Heart right ventricle (tissue), 16 donors: Measurements from ENCODE around the gene WNT3. TPM values are rescaled to one million over a fixed set of nuclear protein-coding genes. Genes with fewer than 3 reads are reported as not detected.

Experiments used
- ATAC-seq, 8 donors: fragments of 200-7000 bp; cut with Tn5 transposase; one replicate each; pipeline ENCODE4 v1.9.1; 2020; ENCODE audit warnings: mild to moderate bottlenecking in 8 of 8, moderate library complexity in 8 of 8, moderate number of reproducible peaks in 1 of 8
- DNase-seq, 2 donors: peaks; one replicate each; pipeline ENCODE4 v3.0.0-alpha.2; 2020
- H3K27ac ChIP-seq, 10 donors: fragments of 200-600 bp; sonication (generic) in 2 of 10; one replicate each; pipeline versions ENCODE4 v1.5.0 to v1.8.0; 2020 to 2022; ENCODE audit warnings: mild to moderate bottlenecking in 3 of 10
- H3K27me3 ChIP-seq, 7 donors: fragments of 200-600 bp; one replicate each; pipeline ENCODE4 v1.8.0; 2021 to 2022; ENCODE audit warnings: mild to moderate bottlenecking in 2 of 7
- H3K36me3 ChIP-seq, 9 donors: fragments of 200-600 bp; sonication (generic) in 1 of 9; one replicate each; pipeline versions ENCODE4 v1.5.0 to v1.8.0; 2020 to 2022; ENCODE audit warnings: mild to moderate bottlenecking in 2 of 9
- H3K4me1 ChIP-seq, 9 donors: fragments of 200-600 bp; sonication (generic) in 1 of 9; one replicate each; pipeline versions ENCODE4 v1.5.0 to v1.8.0; 2020 to 2022; ENCODE audit warnings: mild to moderate bottlenecking in 4 of 9
- H3K4me3 ChIP-seq, 10 donors: fragments of 200-600 bp; sonication (generic) in 2 of 10; one replicate each; pipeline versions ENCODE4 v1.5.0 to v1.8.0; 2020 to 2022; ENCODE audit warnings: mild to moderate bottlenecking in 7 of 10, moderate library complexity in 2 of 10
- H3K9me3 ChIP-seq, 11 donors: fragments of 200-600 bp in 10 of 11; sonication (generic) in 2 of 11; one replicate each; pipeline versions ENCODE4 v1.5.0 to v1.8.0; 2013 to 2022; ENCODE audit warnings: mild to moderate bottlenecking in 2 of 11, control low read depth in 1 of 11, moderate library complexity in 1 of 11
- WGBS, 2 donors: extraction: QIAGEN DNeasy Blood & Tissue Kit; methylation state at CpG; one replicate each; pipeline ENCODE4 v1.1.7; 2013; ENCODE audit warnings: inconsistent platforms in 1 of 2; 5-methylcytosine and 5-hydroxymethylcytosine counted together
- intact Hi-C, 10 donors: fragments of 100-400 bp; cut with DNase I; formaldehyde crosslinking; loops; one replicate each; pipeline versions ENCODE4 v1.11.1 to v1.14.2; 2022
- polyA plus RNA-seq, 2 donors: library from polyadenylated mRNA; stranded (reverse); fragments of 200-250 nt; gene quantifications; one replicate each; pipeline ENCODE4 v1.2.3, GENCODE V29; 2013
- total RNA-seq, 10 donors: library from RNA; stranded (reverse); fragmentation: NEBNext Ultra II Directional in 3 of 10; extraction: Animal tissue kit (Norgen Biotek cat#: 25700) in 3 of 10; gene quantifications; one replicate each; pipeline versions ENCODE4 v1.2.1 to v1.2.4, GENCODE V29; 2021 to 2023
- TF ChIP-seq, protein P1 (sequence below), 9 donors: fragments of 200-600 bp; sonication (generic) in 2 of 9; IDR thresholded peaks; one replicate each; pipeline versions ENCODE4 v1.5.0 to v1.8.0; 2021 to 2022; ENCODE audit warnings: antibody characterized with exemption in 9 of 9, mild to moderate bottlenecking in 5 of 9, moderate library complexity in 1 of 9
- donor health status: Arrhythmogenic right ventricular cardiomyopathy.
- donor health status: ischemic (EF 13 %, LVEDD 7.1; RV severe dilation, severe dysfunction).
- donor health status: healthy with polysubstance abuse.
- donor health status: DM: no; HTN: yes; CAD: no.
- donor health status: DM: no; HTN: no; CAD: no.
- donor health status: ischemic (EF 25% LVEDD 6.9; RV normal size, moderate dysfunction).
- donor health status: ischemic (EF 25% LVEDD 5.7; RV mildly dilated, moderate dysfunction).
- donor health status: healthy.
- donor health status: DM: yes; HTN: yes; CAD: no.
- donor health status: Ischemic cardiomyopathy.
- donor health status: ischemic (EF 35%, LVEDD 5.7; RV mildly dilated, moderate dysfunction).
- donor health status: nonischemic (EF 11% LVEDD 7.7; RV severe dilation, severe dysfunction).
- donor health status: DM: yes; HTN: yes; CAD: no.
- donor health status: PGD.
- donor health status: ischemic (EF 29% LVEDD 5.4; RV normal size, mild dysfunction).
- donor health status: nonischemic (EF 23%, LVEDD 6.1; RV moderate dilation, normal function).

The WNT3 gene
- total and polyA plus RNA-seq, 12 donors = 0.66 to 3.7 (median 1.2) TPM

DNA sequence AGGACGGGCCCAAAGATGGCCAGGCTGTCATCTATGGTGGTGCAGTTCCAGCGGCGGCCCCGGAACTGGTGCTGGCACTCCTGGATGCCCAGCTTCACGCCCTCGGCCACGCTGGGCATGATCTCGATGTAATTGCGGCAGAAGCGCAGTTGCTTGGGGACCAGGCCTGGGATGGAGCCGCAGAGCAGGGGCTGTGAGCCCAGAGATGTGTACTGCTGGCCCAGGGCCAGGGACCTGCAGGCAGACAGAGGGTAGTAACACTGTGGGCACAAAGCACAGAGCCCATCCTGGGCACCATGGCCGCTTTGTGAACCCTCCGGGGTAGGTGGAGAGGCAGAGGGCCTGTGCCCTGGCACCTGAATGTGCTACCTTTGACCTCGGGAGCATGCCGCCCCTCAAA lies 44.8 kb downstream of the WNT3 start:
- no peak overlapping the region for H3K27ac ChIP-seq
- intact Hi-C loops = no loop called here
- TF ChIP-seq, protein P1, sequence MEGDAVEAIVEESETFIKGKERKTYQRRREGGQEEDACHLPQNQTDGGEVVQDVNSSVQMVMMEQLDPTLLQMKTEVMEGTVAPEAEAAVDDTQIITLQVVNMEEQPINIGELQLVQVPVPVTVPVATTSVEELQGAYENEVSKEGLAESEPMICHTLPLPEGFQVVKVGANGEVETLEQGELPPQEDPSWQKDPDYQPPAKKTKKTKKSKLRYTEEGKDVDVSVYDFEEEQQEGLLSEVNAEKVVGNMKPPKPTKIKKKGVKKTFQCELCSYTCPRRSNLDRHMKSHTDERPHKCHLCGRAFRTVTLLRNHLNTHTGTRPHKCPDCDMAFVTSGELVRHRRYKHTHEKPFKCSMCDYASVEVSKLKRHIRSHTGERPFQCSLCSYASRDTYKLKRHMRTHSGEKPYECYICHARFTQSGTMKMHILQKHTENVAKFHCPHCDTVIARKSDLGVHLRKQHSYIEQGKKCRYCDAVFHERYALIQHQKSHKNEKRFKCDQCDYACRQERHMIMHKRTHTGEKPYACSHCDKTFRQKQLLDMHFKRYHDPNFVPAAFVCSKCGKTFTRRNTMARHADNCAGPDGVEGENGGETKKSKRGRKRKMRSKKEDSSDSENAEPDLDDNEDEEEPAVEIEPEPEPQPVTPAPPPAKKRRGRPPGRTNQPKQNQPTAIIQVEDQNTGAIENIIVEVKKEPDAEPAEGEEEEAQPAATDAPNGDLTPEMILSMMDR (IDR thresholded peaks at IDR 0.05) = no peak
- H3K9me3 ChIP-seq = no peaks in the 10 kb centered on the region
- WGBS, 2 donors = 83 to 90% methylated on average over 15 of the region's 15 CpGs
- no peaks in the 10 kb centered on the region for H3K36me3 ChIP-seq
- no peak overlapping the region for H3K4me3 ChIP-seq
- H3K27me3 ChIP-seq = peaks cover 0 to 57% (median 2%) of the 10 kb centered on the region in 7 donors
- DNase-seq = no peak
- no peak for ATAC-seq
- peaks cover 0 to 23% (median 10%) of the 10 kb centered on the region in 9 donors for H3K4me1 ChIP-seq

DNA sequence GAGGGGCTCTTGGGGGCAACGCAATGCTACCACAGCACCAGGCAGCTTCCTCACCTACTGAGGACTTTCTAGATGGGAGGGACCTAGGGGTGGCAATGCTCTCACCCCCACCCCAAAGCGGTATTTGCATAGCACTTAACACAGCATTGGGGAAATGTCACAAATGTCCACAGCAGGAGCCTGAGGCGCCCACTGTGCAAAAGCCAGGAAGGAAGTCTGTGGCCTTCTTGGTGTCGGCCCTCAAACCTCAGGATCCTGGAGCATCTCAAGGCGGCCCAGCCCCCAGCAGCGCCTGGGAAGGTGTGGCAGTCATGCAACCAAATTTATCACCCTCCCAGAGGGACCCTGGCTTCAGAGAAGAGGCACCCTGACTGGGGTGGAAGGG lies 45.3 kb downstream of the WNT3 start:
- no peak for DNase-seq
- Histone ChIP-seq H3K4me1 (peaks cover 0 to 23% (median 10%) of the 10 kb centered on the region in 9 donors), H3K27me3 (peaks cover 0 to 57% (median 2%) of the 10 kb centered on the region in 7 donors), H3K9me3 (no peaks in the 10 kb centered on the region), H3K4me3 (no peak overlapping the region), H3K27ac (no peak overlapping the region), H3K36me3 (no peaks in the 10 kb centered on the region)
- intact Hi-C loops = no loop called here
- no peak for ATAC-seq
- 76 to 77% methylated on average over 6 of the region's 6 CpGs for WGBS, 2 donors
- TF ChIP-seq, protein P1 (IDR thresholded peaks at IDR 0.05) = no peak

DNA sequence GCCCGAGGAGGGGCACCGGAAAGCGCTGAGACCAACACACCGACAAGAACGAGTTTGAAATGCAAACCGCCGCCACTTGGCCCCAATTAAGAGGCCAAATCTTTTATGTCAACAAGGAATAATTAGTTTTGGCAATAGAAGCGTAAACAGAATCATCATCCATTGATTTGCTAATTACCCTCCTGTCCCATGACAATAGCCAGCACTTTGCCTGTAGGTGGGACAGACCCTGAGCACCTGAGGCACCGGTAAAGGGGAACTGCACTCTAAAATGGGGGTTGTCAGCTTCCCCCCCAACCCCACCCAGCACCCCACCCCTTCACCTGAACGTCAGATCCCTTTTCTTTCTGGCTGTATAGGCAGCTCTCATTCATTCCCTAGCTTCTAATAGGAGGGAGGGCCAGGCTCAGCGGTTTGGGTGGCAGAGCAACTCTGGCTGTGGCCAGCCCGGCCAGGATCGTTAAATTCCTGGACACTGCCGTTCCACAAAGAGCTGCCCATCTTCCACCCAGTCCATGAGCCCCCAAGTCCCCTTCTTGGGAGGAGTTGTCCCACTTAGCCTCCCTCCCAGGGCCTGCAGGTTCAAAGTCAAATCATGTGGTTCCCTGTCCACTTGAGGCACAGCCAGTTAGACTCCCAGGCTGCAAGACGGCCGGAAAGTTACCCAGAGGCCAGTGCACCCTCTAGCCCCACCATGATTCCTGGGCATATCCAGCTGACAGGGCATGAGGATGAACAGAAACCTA lies 45.8 kb downstream of the WNT3 start:
- TF ChIP-seq, protein P1 (IDR thresholded peaks at IDR 0.05) = no peak
- peak overlapping the region in 1 of 10 donors; percentile 15 for H3K27ac ChIP-seq
- H3K27me3 ChIP-seq = peaks cover 0 to 57% (median 2%) of the 10 kb centered on the region in 7 donors
- DNase-seq (no peak), ATAC-seq (no peak)
- WGBS, 2 donors = 19 to 24% methylated on average over 16 of the region's 16 CpGs
- peak overlapping the region; percentile 31 to 72 (median 59) for H3K4me3 ChIP-seq
- peaks cover 0 to 23% (median 10%) of the 10 kb centered on the region in 9 donors for H3K4me1 ChIP-seq
- H3K36me3 ChIP-seq = no peaks in the 10 kb centered on the region
- intact Hi-C loops = no loop called here
- no peaks in the 10 kb centered on the region for H3K9me3 ChIP-seq

DNA sequence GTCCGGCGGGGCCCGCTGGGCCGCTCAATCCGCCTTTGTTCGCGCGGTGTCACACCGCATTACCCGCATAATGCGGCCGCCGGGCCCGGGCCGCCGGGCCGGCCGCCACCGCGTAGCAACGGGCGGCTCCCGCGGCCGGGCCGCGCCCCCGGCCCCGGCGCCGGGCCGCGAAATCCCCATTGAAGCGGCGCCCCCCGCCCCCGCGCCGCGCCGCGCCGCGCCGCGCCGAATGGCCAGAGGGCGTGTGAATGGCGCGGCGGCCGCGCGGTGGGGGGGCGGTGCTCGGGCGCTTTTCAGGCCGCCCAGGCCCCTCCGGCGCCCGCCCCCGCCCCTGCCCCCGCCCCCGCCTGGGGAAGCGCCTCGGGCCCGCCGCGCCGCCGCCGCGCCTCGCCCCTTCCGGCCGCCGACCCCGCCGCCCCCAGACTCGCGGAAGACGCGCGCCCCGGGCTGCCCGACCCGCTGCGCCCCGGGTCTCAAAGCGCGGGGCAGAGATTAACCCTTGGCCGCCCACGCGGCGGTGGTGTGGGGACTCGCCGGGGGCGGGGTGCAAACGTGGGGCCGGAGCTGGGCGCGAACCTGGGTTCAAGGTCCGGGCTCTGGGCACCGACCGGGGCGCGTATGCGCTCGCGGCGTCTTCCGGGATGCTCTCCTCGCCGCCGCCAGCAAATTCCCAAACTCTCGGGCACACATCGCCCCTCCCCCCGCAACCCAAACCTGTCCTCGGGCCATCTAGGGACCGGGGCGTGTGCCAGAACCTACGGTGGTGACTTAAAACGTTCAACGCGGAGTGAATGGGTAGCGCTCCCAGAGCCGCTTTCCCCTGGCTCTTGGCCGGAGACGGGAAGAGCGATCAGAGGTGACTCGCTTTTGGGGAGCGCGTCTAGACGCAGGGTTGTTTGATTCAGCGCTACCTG lies 46.7 kb downstream of the WNT3 start:
- Histone ChIP-seq H3K4me1 (peaks cover 0 to 23% (median 10%) of the 10 kb centered on the region in 9 donors), H3K4me3 (peak overlapping the region; percentile 48 to 72 (median 61)), H3K27ac (peak overlapping the region in 6 of 10 donors; percentile 40 to 83 (median 52)), H3K27me3 (peaks cover 0 to 57% (median 2%) of the 10 kb centered on the region in 7 donors), H3K9me3 (no peaks in the 10 kb centered on the region), H3K36me3 (no peaks in the 10 kb centered on the region)
- intact Hi-C loops = no loop called here
- 1 to 2% methylated on average over 66 to 133 of the region's 135 CpGs for WGBS, 2 donors
- ATAC-seq (peak in 5 of 8 donors; percentile 6 to 53 (median 36)), DNase-seq (peak in 1 of 2 donors; percentile 40)
- TF ChIP-seq, protein P1 (IDR thresholded peaks at IDR 0.05) = no peak
